Stimulated activated CD8-positive, alpha-beta memory T cell treated with anti-CD3 and anti-CD28 coated beads, Interleukin-4, amount 100 ng/mL, for 24 hours (primary cell): ENCODE measurements around the gene SNRPE.

ENCODE experiments used
- DNase-seq: peaks from one replicate; pipeline ENCODE4 v3.0.0-alpha.2; 2020; ENCODE audit warnings: low read depth

The SNRPE gene

GRCh38 chr1:203880606-203881005 lies 19.2 kb downstream of the SNRPE start:
- DNase-seq: no peak

- DNase-seq: no peak
These were observed 27.4 kb downstream of the SNRPE start for GRCh38 chr1:203888807-203889251.

GRCh38 chr1:203891950-203892349 lies 30.6 kb downstream of the SNRPE start:
- no peak for DNase-seq

- no peak for DNase-seq
These were observed 37.3 kb downstream of the SNRPE start for GRCh38 chr1:203898458-203899352.

GRCh38 chr1:203899353-203899716 lies 37.9 kb downstream of the SNRPE start:
- no peak for DNase-seq

GRCh38 chr1:203899869-203900714 lies 38.7 kb downstream of the SNRPE start:
- DNase-seq: no peak

- DNase-seq: no peak
These were observed 40.2 kb downstream of the SNRPE start for GRCh38 chr1:203901581-203901980.

- DNase-seq: no peak
These were observed 43.9 kb downstream of the SNRPE start for GRCh38 chr1:203905275-203905674.

GRCh38 chr1:203906932-203907331 lies 45.5 kb downstream of the SNRPE start:
- DNase-seq: no peak

GRCh38 chr1:203907901-203908300 lies 46.5 kb downstream of the SNRPE start:
- no peak for DNase-seq

- DNase-seq: no peak
These were observed 50.4 kb downstream of the SNRPE start for GRCh38 chr1:203911806-203912205.

- no peak for DNase-seq
These were observed 51.7 kb downstream of the SNRPE start for GRCh38 chr1:203913073-203913521.

GRCh38 chr1:203914292-203914691 lies 52.9 kb downstream of the SNRPE start:
- no peak for DNase-seq

- DNase-seq: no peak
These were observed 54.4 kb downstream of the SNRPE start for GRCh38 chr1:203915811-203916210.

- DNase-seq: no peak
These were observed 55.4 kb downstream of the SNRPE start for GRCh38 chr1:203916756-203917155.
